ENCODE data around the gene LZTR1. TPM values are rescaled to one million over a fixed set of nuclear protein-coding genes. Genes with fewer than 3 reads are reported as not detected.

The LZTR1 gene
- total RNA-seq, 2 donors from 2014 or later, result 20.7 to 24.7 TPM

- TF ChIP-seq CTCF (IDR thresholded peaks at IDR 0.05), result no peak
- H3K27ac ChIP-seq, result no peak overlapping the region
- no peaks in the 10 kb centered on the region for H3K27me3 ChIP-seq
- H3K9me3 ChIP-seq, result no peaks in the 10 kb centered on the region
- H3K4me3 ChIP-seq, result no peak overlapping the region
- DNase-seq (ENCODE audit: low spot score), result no peak
- H3K36me3 ChIP-seq, result peaks cover 72% of the 10 kb centered on the region
- H3K4me1 ChIP-seq, result peaks cover 0 to 15% of the 10 kb centered on the region in 2 donors
Measured at GRCh38 chr22:20996031-20996410, 13.9 kb downstream of the LZTR1 start.

- Histone ChIP-seq H3K4me3 (no peak overlapping the region), H3K27me3 (no peaks in the 10 kb centered on the region), H3K36me3 (peaks cover 64% of the 10 kb centered on the region), H3K27ac (no peak overlapping the region), H3K9me3 (no peaks in the 10 kb centered on the region), H3K4me1 (peaks cover 0 to 19% of the 10 kb centered on the region in 2 donors)
- no peak for DNase-seq (ENCODE audit: low spot score)
- no peak for TF ChIP-seq CTCF (IDR thresholded peaks at IDR 0.05)
Measured at GRCh38 chr22:20996598-20997535, 14.8 kb downstream of the LZTR1 start.

GRCh38 chr22:20997536-20998257, 15.6 kb downstream of the LZTR1 start:
- no peak for DNase-seq (ENCODE audit: low spot score)
- no peak overlapping the region for H3K27ac ChIP-seq
- peaks cover 56% of the 10 kb centered on the region for H3K36me3 ChIP-seq
- H3K27me3 ChIP-seq, result no peaks in the 10 kb centered on the region
- peaks cover 0 to 20% of the 10 kb centered on the region in 2 donors for H3K4me1 ChIP-seq
- TF ChIP-seq CTCF (IDR thresholded peaks at IDR 0.05), result no peak
- no peak overlapping the region for H3K4me3 ChIP-seq
- no peaks in the 10 kb centered on the region for H3K9me3 ChIP-seq

GRCh38 chr22:20998411-20999336, 16.6 kb downstream of the LZTR1 start:
- H3K4me3 ChIP-seq, result no peak overlapping the region
- H3K9me3 ChIP-seq, result no peaks in the 10 kb centered on the region
- peaks cover 0 to 30% of the 10 kb centered on the region in 2 donors for H3K4me1 ChIP-seq
- no peak for DNase-seq (ENCODE audit: low spot score)
- TF ChIP-seq CTCF (IDR thresholded peaks at IDR 0.05), result no peak
- H3K36me3 ChIP-seq, result peaks cover 53% of the 10 kb centered on the region
- H3K27me3 ChIP-seq, result no peaks in the 10 kb centered on the region
- no peak overlapping the region for H3K27ac ChIP-seq
